GM19193 (cell line): ENCODE measurements around the gene IAPP.

ENCODE experiments used
- POLR2A ChIP-seq: IDR thresholded peaks from 4 replicates; pipeline ENCODE4 v1.6.1; 2011; ENCODE audit not compliant: insufficient read depth, insufficient read length; ENCODE audit errors: extremely low read depth

IAPP gene

GRCh38 chr12:21353487-21353886 is 19.2 kb upstream of the IAPP start:
- no peak for TF ChIP-seq POLR2A

GRCh38 chr12:21353948-21354347 is 18.8 kb upstream of the IAPP start:
- no peak for TF ChIP-seq POLR2A

GRCh38 chr12:21354641-21355040 is 18.1 kb upstream of the IAPP start:
- no peak for TF ChIP-seq POLR2A

- TF ChIP-seq POLR2A: no peak
Measured at GRCh38 chr12:21369141-21369980, 3.3 kb upstream of the IAPP start.

- TF ChIP-seq POLR2A: no peak
Measured at GRCh38 chr12:21370845-21371449, 1.8 kb upstream of the IAPP start.

GRCh38 chr12:21379218-21379617 is 6.5 kb downstream of the IAPP start:
- no peak for TF ChIP-seq POLR2A

- no peak for TF ChIP-seq POLR2A
Measured at GRCh38 chr12:21384261-21384660, 11.6 kb downstream of the IAPP start.

- TF ChIP-seq POLR2A: no peak
Measured at GRCh38 chr12:21387174-21387573, 14.5 kb downstream of the IAPP start.

- no peak for TF ChIP-seq POLR2A
Measured at GRCh38 chr12:21392384-21392783, 19.7 kb downstream of the IAPP start.

GRCh38 chr12:21413369-21414277 is 40.9 kb downstream of the IAPP start:
- no peak for TF ChIP-seq POLR2A

GRCh38 chr12:21416511-21417121 is 43.9 kb downstream of the IAPP start:
- no peak for TF ChIP-seq POLR2A

- TF ChIP-seq POLR2A: no peak
Measured at GRCh38 chr12:21428241-21428640, 55.5 kb downstream of the IAPP start.
